H1 (cell line): Measurements from ENCODE around the gene DGKZ. TPM values are rescaled to one million over a fixed set of nuclear protein-coding genes. Genes with fewer than 3 reads are reported as not detected.

Experiments used
- GABPA ChIP-seq: IDR thresholded peaks from 2 replicates; pipeline ENCODE4 v1.6.1; 2011; ENCODE audit warnings: mild to moderate bottlenecking, low read length, moderate library complexity, borderline replicate concordance; ENCODE audit not compliant: insufficient read depth
- JUND ChIP-seq: IDR thresholded peaks from 2 replicates; pipeline ENCODE4 v1.6.1; 2011; ENCODE audit warnings: mild to moderate bottlenecking, improper control_type of control experiment, low read length
- POLR2AphosphoS5 ChIP-seq: IDR thresholded peaks from 2 replicates; pipeline ENCODE4 v1.6.1; 2011; ENCODE audit warnings: low read depth, low read length
- SP4 ChIP-seq: IDR thresholded peaks from 2 replicates; pipeline ENCODE4 v1.6.1; 2012; ENCODE audit warnings: low read length, inconsistent platforms
- SRF ChIP-seq: IDR thresholded peaks from 2 replicates; pipeline ENCODE4 v1.6.1; 2011; ENCODE audit warnings: mild to moderate bottlenecking, low read depth, low read length, moderate library complexity
- TAF7 ChIP-seq: optimal IDR thresholded peaks from 2 replicates; pipeline ENCODE3; 2011; ENCODE audit warnings: low read depth, mild to moderate bottlenecking, inconsistent platforms, low read length, moderate library complexity, borderline replicate concordance
- ZNF274 ChIP-seq: IDR thresholded peaks from 2 replicates; pipeline ENCODE4 v1.7.0; 2012; ENCODE audit warnings: low read length, borderline replicate concordance; ENCODE audit errors: extremely low read depth
- polyA plus RNA-seq, 7 experiments: library from polyadenylated mRNA; depleted of rRNA in 3 of 7; stranded (reverse) in 5 of 7; unstranded in 2 of 7; fragments of >200 nt in 5 of 7; fragments of 200-250 nt in 2 of 7; gene quantifications; 1 replicate in 5 of 7; 2 replicates in 1 of 7; 4 replicates in 1 of 7; pipeline versions ENCODE4 v1.2.1 to v1.2.3, GENCODE V29; 2011 to 2013; ENCODE audit warnings: missing spikeins in 2 of 7, mixed read lengths in 2 of 7
- total RNA-seq: library from RNA; stranded (reverse); fragmentation: NEBNext Ultra II Directional; extraction: Animal tissue kit (Norgen Biotek cat#: 25700); gene quantifications from 2 replicates; pipeline ENCODE4 v1.2.1, GENCODE V29; 2021
- TF ChIP-seq, protein P1 (sequence below): fragments of 300-600 bp; sonication (generic); IDR thresholded peaks from 2 replicates; pipeline ENCODE4 v1.7.1; 2012; ENCODE audit warnings: low read length, moderate library complexity, mild to moderate bottlenecking, inconsistent platforms; ENCODE audit not compliant: insufficient replicate concordance
- TF ChIP-seq, protein P2 (sequence below): IDR thresholded peaks from 2 replicates; pipeline ENCODE4 v1.6.1; 2012; ENCODE audit warnings: inconsistent platforms

The DGKZ gene
- total and polyA plus RNA-seq, 2 of the 8 experiments (the other 6 are each of a cell fraction or from before 2014, with no cell fraction given): 84.4 to 184 TPM

DNA sequence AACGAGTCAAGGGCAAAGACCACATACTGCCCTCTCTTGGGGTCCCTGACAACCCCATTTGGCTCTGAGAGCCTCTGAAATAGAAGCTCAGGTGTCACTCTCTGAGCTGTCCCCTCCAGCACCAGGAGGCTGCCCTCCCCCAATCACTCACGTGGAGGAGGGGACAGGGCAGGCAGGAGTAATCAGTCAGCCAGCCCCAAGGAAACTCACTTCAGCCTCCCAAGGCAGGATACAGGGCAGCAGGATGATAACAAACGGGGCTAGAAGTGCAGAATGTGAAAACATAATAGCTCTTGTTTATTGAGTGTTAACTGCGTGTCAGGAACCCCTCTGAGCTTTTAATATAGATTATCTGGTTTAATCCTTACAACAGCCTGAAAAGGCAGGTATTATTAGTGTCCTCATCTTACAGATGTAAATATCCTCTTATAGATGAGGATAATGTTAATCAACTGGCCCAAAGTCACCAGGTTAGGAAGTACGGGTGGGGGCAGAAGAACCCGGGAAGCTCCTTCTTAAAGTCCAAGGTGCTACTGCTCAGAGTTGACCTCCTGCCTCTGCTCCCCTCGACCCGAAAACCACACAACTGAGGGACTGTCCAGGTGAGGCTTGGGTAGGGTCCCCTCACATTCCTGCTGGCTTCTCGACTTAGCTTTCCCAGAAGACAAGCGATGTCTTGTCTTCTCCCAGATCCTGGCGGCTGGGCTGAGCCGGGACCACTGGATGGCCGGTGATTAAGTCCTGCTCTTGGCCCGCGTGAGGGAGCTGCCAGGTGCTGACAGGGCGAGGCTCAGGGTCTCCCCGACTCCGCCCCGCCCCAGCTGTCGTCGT, 41.6 kb downstream of the DGKZ start (continued):
- TF ChIP-seq, protein P1, sequence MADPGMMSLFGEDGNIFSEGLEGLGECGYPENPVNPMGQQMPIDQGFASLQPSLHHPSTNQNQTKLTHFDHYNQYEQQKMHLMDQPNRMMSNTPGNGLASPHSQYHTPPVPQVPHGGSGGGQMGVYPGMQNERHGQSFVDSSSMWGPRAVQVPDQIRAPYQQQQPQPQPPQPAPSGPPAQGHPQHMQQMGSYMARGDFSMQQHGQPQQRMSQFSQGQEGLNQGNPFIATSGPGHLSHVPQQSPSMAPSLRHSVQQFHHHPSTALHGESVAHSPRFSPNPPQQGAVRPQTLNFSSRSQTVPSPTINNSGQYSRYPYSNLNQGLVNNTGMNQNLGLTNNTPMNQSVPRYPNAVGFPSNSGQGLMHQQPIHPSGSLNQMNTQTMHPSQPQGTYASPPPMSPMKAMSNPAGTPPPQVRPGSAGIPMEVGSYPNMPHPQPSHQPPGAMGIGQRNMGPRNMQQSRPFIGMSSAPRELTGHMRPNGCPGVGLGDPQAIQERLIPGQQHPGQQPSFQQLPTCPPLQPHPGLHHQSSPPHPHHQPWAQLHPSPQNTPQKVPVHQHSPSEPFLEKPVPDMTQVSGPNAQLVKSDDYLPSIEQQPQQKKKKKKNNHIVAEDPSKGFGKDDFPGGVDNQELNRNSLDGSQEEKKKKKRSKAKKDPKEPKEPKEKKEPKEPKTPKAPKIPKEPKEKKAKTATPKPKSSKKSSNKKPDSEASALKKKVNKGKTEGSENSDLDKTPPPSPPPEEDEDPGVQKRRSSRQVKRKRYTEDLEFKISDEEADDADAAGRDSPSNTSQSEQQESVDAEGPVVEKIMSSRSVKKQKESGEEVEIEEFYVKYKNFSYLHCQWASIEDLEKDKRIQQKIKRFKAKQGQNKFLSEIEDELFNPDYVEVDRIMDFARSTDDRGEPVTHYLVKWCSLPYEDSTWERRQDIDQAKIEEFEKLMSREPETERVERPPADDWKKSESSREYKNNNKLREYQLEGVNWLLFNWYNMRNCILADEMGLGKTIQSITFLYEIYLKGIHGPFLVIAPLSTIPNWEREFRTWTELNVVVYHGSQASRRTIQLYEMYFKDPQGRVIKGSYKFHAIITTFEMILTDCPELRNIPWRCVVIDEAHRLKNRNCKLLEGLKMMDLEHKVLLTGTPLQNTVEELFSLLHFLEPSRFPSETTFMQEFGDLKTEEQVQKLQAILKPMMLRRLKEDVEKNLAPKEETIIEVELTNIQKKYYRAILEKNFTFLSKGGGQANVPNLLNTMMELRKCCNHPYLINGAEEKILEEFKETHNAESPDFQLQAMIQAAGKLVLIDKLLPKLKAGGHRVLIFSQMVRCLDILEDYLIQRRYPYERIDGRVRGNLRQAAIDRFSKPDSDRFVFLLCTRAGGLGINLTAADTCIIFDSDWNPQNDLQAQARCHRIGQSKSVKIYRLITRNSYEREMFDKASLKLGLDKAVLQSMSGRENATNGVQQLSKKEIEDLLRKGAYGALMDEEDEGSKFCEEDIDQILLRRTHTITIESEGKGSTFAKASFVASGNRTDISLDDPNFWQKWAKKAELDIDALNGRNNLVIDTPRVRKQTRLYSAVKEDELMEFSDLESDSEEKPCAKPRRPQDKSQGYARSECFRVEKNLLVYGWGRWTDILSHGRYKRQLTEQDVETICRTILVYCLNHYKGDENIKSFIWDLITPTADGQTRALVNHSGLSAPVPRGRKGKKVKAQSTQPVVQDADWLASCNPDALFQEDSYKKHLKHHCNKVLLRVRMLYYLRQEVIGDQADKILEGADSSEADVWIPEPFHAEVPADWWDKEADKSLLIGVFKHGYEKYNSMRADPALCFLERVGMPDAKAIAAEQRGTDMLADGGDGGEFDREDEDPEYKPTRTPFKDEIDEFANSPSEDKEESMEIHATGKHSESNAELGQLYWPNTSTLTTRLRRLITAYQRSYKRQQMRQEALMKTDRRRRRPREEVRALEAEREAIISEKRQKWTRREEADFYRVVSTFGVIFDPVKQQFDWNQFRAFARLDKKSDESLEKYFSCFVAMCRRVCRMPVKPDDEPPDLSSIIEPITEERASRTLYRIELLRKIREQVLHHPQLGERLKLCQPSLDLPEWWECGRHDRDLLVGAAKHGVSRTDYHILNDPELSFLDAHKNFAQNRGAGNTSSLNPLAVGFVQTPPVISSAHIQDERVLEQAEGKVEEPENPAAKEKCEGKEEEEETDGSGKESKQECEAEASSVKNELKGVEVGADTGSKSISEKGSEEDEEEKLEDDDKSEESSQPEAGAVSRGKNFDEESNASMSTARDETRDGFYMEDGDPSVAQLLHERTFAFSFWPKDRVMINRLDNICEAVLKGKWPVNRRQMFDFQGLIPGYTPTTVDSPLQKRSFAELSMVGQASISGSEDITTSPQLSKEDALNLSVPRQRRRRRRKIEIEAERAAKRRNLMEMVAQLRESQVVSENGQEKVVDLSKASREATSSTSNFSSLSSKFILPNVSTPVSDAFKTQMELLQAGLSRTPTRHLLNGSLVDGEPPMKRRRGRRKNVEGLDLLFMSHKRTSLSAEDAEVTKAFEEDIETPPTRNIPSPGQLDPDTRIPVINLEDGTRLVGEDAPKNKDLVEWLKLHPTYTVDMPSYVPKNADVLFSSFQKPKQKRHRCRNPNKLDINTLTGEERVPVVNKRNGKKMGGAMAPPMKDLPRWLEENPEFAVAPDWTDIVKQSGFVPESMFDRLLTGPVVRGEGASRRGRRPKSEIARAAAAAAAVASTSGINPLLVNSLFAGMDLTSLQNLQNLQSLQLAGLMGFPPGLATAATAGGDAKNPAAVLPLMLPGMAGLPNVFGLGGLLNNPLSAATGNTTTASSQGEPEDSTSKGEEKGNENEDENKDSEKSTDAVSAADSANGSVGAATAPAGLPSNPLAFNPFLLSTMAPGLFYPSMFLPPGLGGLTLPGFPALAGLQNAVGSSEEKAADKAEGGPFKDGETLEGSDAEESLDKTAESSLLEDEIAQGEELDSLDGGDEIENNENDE: no peak
- TF ChIP-seq POLR2AphosphoS5: no peak
- TF ChIP-seq JUND: no peak
- TF ChIP-seq SRF: no peak
- no peak for TF ChIP-seq TAF7
- TF ChIP-seq GABPA: no peak
- 0 out of 2 replicates have a peak, but pooled peaks have one; percentile 17 for TF ChIP-seq SP4
- TF ChIP-seq, protein P2, sequence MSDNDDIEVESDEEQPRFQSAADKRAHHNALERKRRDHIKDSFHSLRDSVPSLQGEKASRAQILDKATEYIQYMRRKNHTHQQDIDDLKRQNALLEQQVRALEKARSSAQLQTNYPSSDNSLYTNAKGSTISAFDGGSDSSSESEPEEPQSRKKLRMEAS: peak; percentile 33; the same call in 1 of the 2 replicates
- TF ChIP-seq ZNF274: no peak
